Neural progenitor cell (in vitro differentiated cells): Measurements from ENCODE around the gene CHRM5. TPM values are rescaled to one million over a fixed set of nuclear protein-coding genes. Genes with fewer than 3 reads are reported as not detected.

Experiments
- DNase-seq: peaks from one replicate; pipeline ENCODE4 v3.0.0-alpha.2; 2016; ENCODE audit warnings: low spot score
- H2AFZ ChIP-seq: fragments of 200-600 bp; sonication (generic); replicated peaks from 2 replicates; pipeline ENCODE4 v1.6.1; 2016; ENCODE audit warnings: antibody characterized with exemption
- H3F3A ChIP-seq: fragments of 200-600 bp; sonication (generic); 2 replicates; pipeline ENCODE4 v1.6.1; 2016; ENCODE audit warnings: antibody characterized with exemption, low read depth
- H3K27ac ChIP-seq: fragments of 200-600 bp; sonication (generic); 2 replicates; pipeline ENCODE4 v1.5.1; 2016; ENCODE audit warnings: mild to moderate bottlenecking
- H3K27me3 ChIP-seq: fragments of 200-600 bp; sonication (generic); 2 replicates; pipeline ENCODE4 v1.6.1; 2016; ENCODE audit warnings: mild to moderate bottlenecking, moderate library complexity
- H3K36me3 ChIP-seq: fragments of 200-600 bp; sonication (generic); 2 replicates; pipeline ENCODE4 v1.5.1; 2016
- H3K4me1 ChIP-seq: fragments of 200-600 bp; sonication (generic); 2 replicates; pipeline ENCODE4 v1.6.1; 2016; ENCODE audit warnings: mixed run types
- H3K4me2 ChIP-seq: fragments of 200-600 bp; sonication (generic); 2 replicates; pipeline ENCODE4 v1.6.1; 2016
- H3K4me3 ChIP-seq: fragments of 200-600 bp; sonication (generic); 2 replicates; pipeline ENCODE4 v1.5.1; 2016
- H3K79me2 ChIP-seq: fragments of 200-600 bp; sonication (generic); 2 replicates; pipeline ENCODE4 v1.6.1; 2016; ENCODE audit warnings: low read depth
- H3K9ac ChIP-seq: fragments of 200-600 bp; sonication (generic); 2 replicates; pipeline ENCODE4 v1.6.1; 2016
- H3K9me3 ChIP-seq: fragments of 200-600 bp; sonication (generic); 2 replicates; pipeline ENCODE4 v1.5.1; 2016; ENCODE audit warnings: low read depth
- H4K20me1 ChIP-seq: fragments of 200-600 bp; sonication (generic); 2 replicates; pipeline ENCODE4 v1.6.1; 2016; ENCODE audit warnings: low read depth
- H3K27ac Mint-ChIP-seq: 3 replicates; pipeline ENCODE4 v1.8.0; 2021; ENCODE audit warnings: mixed read lengths
- H3K27me3 Mint-ChIP-seq: 2 replicates; pipeline ENCODE4 v1.8.0; 2022; ENCODE audit warnings: low read depth, mild to moderate bottlenecking, inconsistent platforms, moderate library complexity, mixed read lengths; ENCODE audit not compliant: insufficient read depth
- H3K36me3 Mint-ChIP-seq: 3 replicates; pipeline ENCODE4 v1.8.0; 2021; ENCODE audit warnings: mixed read lengths
- H3K4me1 Mint-ChIP-seq: 3 replicates; pipeline ENCODE4 v1.8.0; 2021; ENCODE audit warnings: mixed read lengths
- H3K4me3 Mint-ChIP-seq: 3 replicates; pipeline ENCODE4 v1.8.0; 2021; ENCODE audit warnings: mild to moderate bottlenecking, moderate library complexity, mixed read lengths
- H3K9me3 Mint-ChIP-seq: 3 replicates; pipeline ENCODE4 v1.8.0; 2020; ENCODE audit warnings: mixed read lengths
- EZH2 ChIP-seq: fragments of 200-600 bp; sonication (generic); IDR thresholded peaks from 2 replicates; pipeline ENCODE4 v1.6.1; 2017; ENCODE audit warnings: antibody characterized with exemption, mild to moderate bottlenecking, moderate library complexity
- EZH2phosphoT487 ChIP-seq: fragments of 200-600 bp; sonication (generic); IDR thresholded peaks from 2 replicates; pipeline ENCODE4 v1.6.1; 2017; ENCODE audit warnings: antibody characterized with exemption
- total RNA-seq: library from RNA; depleted of rRNA; stranded (reverse); fragments of >200 nt; gene quantifications from 2 replicates; pipeline ENCODE4 v1.2.3, GENCODE V29; 2015; ENCODE audit warnings: low replicate concordance
- TF ChIP-seq, protein P1 (sequence below): fragments of 200-600 bp; sonication (generic); IDR thresholded peaks from 2 replicates; pipeline ENCODE4 v1.5.1; 2017; ENCODE audit warnings: antibody characterized with exemption, mild to moderate bottlenecking

Gene CHRM5, protein sequence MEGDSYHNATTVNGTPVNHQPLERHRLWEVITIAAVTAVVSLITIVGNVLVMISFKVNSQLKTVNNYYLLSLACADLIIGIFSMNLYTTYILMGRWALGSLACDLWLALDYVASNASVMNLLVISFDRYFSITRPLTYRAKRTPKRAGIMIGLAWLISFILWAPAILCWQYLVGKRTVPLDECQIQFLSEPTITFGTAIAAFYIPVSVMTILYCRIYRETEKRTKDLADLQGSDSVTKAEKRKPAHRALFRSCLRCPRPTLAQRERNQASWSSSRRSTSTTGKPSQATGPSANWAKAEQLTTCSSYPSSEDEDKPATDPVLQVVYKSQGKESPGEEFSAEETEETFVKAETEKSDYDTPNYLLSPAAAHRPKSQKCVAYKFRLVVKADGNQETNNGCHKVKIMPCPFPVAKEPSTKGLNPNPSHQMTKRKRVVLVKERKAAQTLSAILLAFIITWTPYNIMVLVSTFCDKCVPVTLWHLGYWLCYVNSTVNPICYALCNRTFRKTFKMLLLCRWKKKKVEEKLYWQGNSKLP
- not detected in 2 replicates for total RNA-seq

DNA sequence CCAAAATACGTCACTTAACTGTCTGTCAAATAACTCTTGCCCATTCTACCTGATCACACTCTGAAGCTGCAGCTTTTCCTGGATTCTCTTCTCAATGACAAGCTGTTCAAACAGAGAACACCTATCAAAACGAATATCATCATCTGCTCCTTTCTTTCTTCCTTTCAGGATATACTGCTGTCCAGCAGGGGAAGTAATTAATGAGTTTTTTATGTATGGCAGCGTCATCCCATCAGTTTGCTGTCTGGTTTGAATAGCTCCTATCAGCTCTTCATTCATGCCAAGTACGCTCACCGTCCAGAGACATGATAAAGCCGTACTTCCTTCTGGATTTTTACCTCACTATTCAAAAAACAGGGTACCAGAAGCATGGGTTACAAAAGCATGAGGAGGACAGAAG lies at the start of gene CHRM5:
Gene CHRM5, plus strand, starts transcription at position 274 of the 400 bp plus-strand sequence. CDS start 94,221 bp downstream, outside the sequence.
- H3K4me3 ChIP-seq = no peak within 1 kb of the TSS
- H4K20me1 ChIP-seq = no peaks in the 10 kb centered on the region
- Mint-ChIP-seq H3K9me3 (no peaks in the 10 kb centered on the region), H3K4me1 (peaks cover 20% of the 10 kb centered on the region), H3K36me3 (no peaks in the 10 kb centered on the region), H3K4me3 (no peak within 1 kb of the TSS), H3K27ac (no peak within 1 kb of the TSS), H3K27me3 (no peaks in the 10 kb centered on the region)
- no peaks in the 10 kb centered on the region for H3K79me2 ChIP-seq
- peaks cover 8% of the 10 kb centered on the region for H3F3A ChIP-seq
- H3K27ac ChIP-seq = no peak within 1 kb of the TSS
- no peak for DNase-seq
- no peaks in the 10 kb centered on the region for H3K9me3 ChIP-seq
- H3K4me1 ChIP-seq = peaks cover 25% of the 10 kb centered on the region
- H2AFZ ChIP-seq = peak within 1 kb of the TSS; percentile 3
- no peak within 1 kb of the TSS for H3K4me2 ChIP-seq
- no peaks in the 10 kb centered on the region for H3K27me3 ChIP-seq
- no peak for TF ChIP-seq EZH2
- TF ChIP-seq EZH2phosphoT487 = no peak
- TF ChIP-seq, protein P1, sequence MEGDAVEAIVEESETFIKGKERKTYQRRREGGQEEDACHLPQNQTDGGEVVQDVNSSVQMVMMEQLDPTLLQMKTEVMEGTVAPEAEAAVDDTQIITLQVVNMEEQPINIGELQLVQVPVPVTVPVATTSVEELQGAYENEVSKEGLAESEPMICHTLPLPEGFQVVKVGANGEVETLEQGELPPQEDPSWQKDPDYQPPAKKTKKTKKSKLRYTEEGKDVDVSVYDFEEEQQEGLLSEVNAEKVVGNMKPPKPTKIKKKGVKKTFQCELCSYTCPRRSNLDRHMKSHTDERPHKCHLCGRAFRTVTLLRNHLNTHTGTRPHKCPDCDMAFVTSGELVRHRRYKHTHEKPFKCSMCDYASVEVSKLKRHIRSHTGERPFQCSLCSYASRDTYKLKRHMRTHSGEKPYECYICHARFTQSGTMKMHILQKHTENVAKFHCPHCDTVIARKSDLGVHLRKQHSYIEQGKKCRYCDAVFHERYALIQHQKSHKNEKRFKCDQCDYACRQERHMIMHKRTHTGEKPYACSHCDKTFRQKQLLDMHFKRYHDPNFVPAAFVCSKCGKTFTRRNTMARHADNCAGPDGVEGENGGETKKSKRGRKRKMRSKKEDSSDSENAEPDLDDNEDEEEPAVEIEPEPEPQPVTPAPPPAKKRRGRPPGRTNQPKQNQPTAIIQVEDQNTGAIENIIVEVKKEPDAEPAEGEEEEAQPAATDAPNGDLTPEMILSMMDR = no peak
- H3K9ac ChIP-seq = no peak within 1 kb of the TSS
- H3K36me3 ChIP-seq = no peaks in the 10 kb centered on the region

DNA sequence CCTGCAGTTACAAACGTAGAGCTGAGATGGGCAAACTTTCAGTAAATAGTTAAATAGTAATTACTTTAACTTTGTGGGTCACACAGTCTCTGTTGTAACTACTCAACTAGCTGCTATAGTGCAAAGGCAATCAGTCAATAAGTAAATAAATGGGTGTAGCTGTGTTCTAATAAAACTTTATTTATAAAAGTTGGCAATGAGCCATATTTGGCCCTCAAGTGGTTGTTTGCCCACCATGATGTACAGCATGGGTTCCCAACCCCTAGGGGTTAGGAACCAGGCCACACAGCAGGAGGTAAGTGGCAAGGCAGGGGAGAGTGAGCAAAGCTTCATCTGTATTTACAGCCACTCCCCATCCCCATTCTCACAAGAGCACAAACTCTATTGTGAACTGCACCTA lies 44.9 kb upstream of the CHRM5 start:
- Histone ChIP-seq H2AFZ (no peak overlapping the region), H3K9me3 (no peaks in the 10 kb centered on the region), H3F3A (no peaks in the 10 kb centered on the region), H3K9ac (no peak overlapping the region), H3K4me3 (no peak overlapping the region), H3K27ac (no peak overlapping the region), H3K27me3 (no peaks in the 10 kb centered on the region), H3K4me2 (no peak overlapping the region), H3K79me2 (no peaks in the 10 kb centered on the region), H3K36me3 (no peaks in the 10 kb centered on the region), H4K20me1 (no peaks in the 10 kb centered on the region), H3K4me1 (no peaks in the 10 kb centered on the region)
- no peak overlapping the region for H3K27ac Mint-ChIP-seq
- no peaks in the 10 kb centered on the region for H3K27me3 Mint-ChIP-seq
- peaks cover 3% of the 10 kb centered on the region for H3K4me1 Mint-ChIP-seq
- no peak overlapping the region for H3K4me3 Mint-ChIP-seq
- peaks cover 2% of the 10 kb centered on the region for H3K9me3 Mint-ChIP-seq
- TF ChIP-seq, protein P1 = no peak
- TF ChIP-seq EZH2phosphoT487 (no peak), EZH2 (no peak)
- peaks cover 3% of the 10 kb centered on the region for H3K36me3 Mint-ChIP-seq
- no peak for DNase-seq

DNA sequence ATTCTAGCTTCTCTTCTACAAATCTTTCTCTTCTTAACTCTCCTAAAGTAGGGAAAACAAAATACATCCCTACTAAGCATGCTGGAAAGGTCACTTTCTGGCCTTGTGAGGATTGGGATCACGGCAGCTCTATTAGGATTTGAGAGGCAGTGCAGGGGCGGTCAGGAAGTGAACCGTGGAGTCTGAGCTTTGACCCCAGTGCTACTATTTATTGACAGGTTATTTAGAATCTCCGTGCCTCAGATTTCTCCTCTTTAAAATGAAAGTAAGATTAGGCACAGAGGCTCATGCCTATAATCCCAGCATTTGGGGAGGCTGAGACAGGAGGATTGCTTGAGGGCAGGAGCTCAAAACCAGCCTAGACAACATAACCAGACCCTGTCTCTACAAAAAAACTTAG lies 42.0 kb upstream of the CHRM5 start:
- DNase-seq = no peak
- Histone ChIP-seq H3K36me3 (no peaks in the 10 kb centered on the region), H3K27me3 (no peaks in the 10 kb centered on the region), H3K9ac (no peak overlapping the region), H4K20me1 (no peaks in the 10 kb centered on the region), H3K4me1 (no peaks in the 10 kb centered on the region), H3K79me2 (no peaks in the 10 kb centered on the region), H3F3A (no peaks in the 10 kb centered on the region), H2AFZ (no peak overlapping the region), H3K9me3 (no peaks in the 10 kb centered on the region), H3K27ac (no peak overlapping the region), H3K4me2 (no peak overlapping the region), H3K4me3 (no peak overlapping the region)
- Mint-ChIP-seq H3K4me3 (no peak overlapping the region), H3K36me3 (peaks cover 3% of the 10 kb centered on the region), H3K4me1 (peaks cover 3% of the 10 kb centered on the region), H3K9me3 (peaks cover 2% of the 10 kb centered on the region), H3K27me3 (no peaks in the 10 kb centered on the region), H3K27ac (no peak overlapping the region)
- no peak for TF ChIP-seq EZH2
- TF ChIP-seq, protein P1 = no peak
- TF ChIP-seq EZH2phosphoT487 = no peak
